Prostate gland (tissue), 2 donors: ENCODE results near the gene DLEC1. TPM values are rescaled to one million over a fixed set of nuclear protein-coding genes. Genes with fewer than 3 reads are reported as not detected.

Experiments used
- DNase-seq: peaks from one replicate; pipeline ENCODE4 v3.0.0-alpha.2; 2019; ENCODE audit warnings: low spot score
- H3K27ac ChIP-seq, 2 donors: fragments of 200-600 bp; sonication (generic); 2 replicates each; pipeline ENCODE4 v1.5.1; 2017 to 2019
- H3K27me3 ChIP-seq: fragments of 200-600 bp; sonication (generic); replicated peaks from 2 replicates; pipeline ENCODE4 v1.5.1; 2019; ENCODE audit not compliant: insufficient read depth
- H3K36me3 ChIP-seq, 2 donors: fragments of 200-600 bp; sonication (generic); 1 replicate in 1 of 2; 2 replicates in 1 of 2; pipeline versions ENCODE4 v1.5.1 to v1.8.1; 2017 to 2019
- H3K4me1 ChIP-seq: fragments of 200-600 bp; sonication (generic); replicated peaks from 2 replicates; pipeline ENCODE4 v1.5.1; 2019
- H3K4me3 ChIP-seq, 2 donors: fragments of 200-600 bp; sonication (generic); 2 replicates each; pipeline ENCODE4 v1.5.1; 2017 to 2019
- H3K9me3 ChIP-seq: fragments of 200-600 bp; sonication (generic); 2 replicates; pipeline ENCODE4 v1.5.1; 2017
- CTCF ChIP-seq, 4 experiments: fragments of 200-600 bp in 2 of 4; fragments of 450-650 bp in 2 of 4; sonication (generic) in 2 of 4; IDR thresholded peaks; 1 replicate in 3 of 4; 2 replicates in 1 of 4; pipeline ENCODE4 v1.5.1; 2016 to 2019; ENCODE audit warnings: antibody characterized with exemption in 4 of 4, mild to moderate bottlenecking in 2 of 4, moderate library complexity in 2 of 4
- POLR2A ChIP-seq: fragments of 450-650 bp; IDR thresholded peaks from one replicate; pipeline ENCODE4 v1.6.1; 2016; ENCODE audit warnings: antibody characterized with exemption, mild to moderate bottlenecking
- POLR2AphosphoS5 ChIP-seq: sonication (generic); formaldehyde crosslinking; IDR thresholded peaks from one replicate; pipeline ENCODE4 v1.6.1; 2017; ENCODE audit warnings: antibody characterized with exemption
- WGBS: methylation state at CpG from one replicate; pipeline ENCODE4 v1.1.5; 2018; 5-methylcytosine and 5-hydroxymethylcytosine counted together
- intact Hi-C: fragments of 100-400 bp; cut with DNase I; formaldehyde crosslinking; loops from one replicate; pipeline ENCODE4 v1.14.2; 2022
- total RNA-seq, 2 donors: library from RNA; depleted of rRNA; stranded (reverse); fragments of >200 nt; gene quantifications; one replicate each; pipeline ENCODE4 v1.1.0, GENCODE V29; 2016

DLEC1 gene
- total RNA-seq, 2 donors from 2014 or later: 0.32 to 13.1 TPM

- no peaks in the 10 kb centered on the region for H3K9me3 ChIP-seq
- TF ChIP-seq CTCF (IDR thresholded peaks at IDR 0.05) (no peak), POLR2A (no peak), POLR2AphosphoS5 (no peak)
- no peak overlapping the region for H3K27ac ChIP-seq
- no peaks in the 10 kb centered on the region for H3K27me3 ChIP-seq
- intact Hi-C loops: no loop called here
- H3K36me3 ChIP-seq: no peaks in the 10 kb centered on the region
- H3K4me3 ChIP-seq: no peak overlapping the region
- no peaks in the 10 kb centered on the region for H3K4me1 ChIP-seq
- no peak for DNase-seq
- 74% methylated on average over 2 of the region's 2 CpGs for WGBS
Observed at GRCh38 chr3:38154033-38154494, 115.1 kb downstream of the DLEC1 start.

GRCh38 chr3:38154625-38155255 is 115.7 kb downstream of the DLEC1 start:
- no peak for DNase-seq
- H3K36me3 ChIP-seq: no peaks in the 10 kb centered on the region
- TF ChIP-seq CTCF (IDR thresholded peaks at IDR 0.05) (no peak), POLR2AphosphoS5 (no peak), POLR2A (no peak)
- intact Hi-C loops: no loop called here
- no peak overlapping the region for H3K27ac ChIP-seq
- H3K4me3 ChIP-seq: no peak overlapping the region
- no peaks in the 10 kb centered on the region for H3K9me3 ChIP-seq
- no peaks in the 10 kb centered on the region for H3K27me3 ChIP-seq
- WGBS: 56% methylated on average over 2 of the region's 2 CpGs
- no peaks in the 10 kb centered on the region for H3K4me1 ChIP-seq

- H3K36me3 ChIP-seq: no peaks in the 10 kb centered on the region
- H3K4me1 ChIP-seq: no peaks in the 10 kb centered on the region
- TF ChIP-seq POLR2AphosphoS5 (no peak), CTCF (IDR thresholded peaks at IDR 0.05) (no peak), POLR2A (no peak)
- no peak overlapping the region for H3K4me3 ChIP-seq
- H3K27me3 ChIP-seq: no peaks in the 10 kb centered on the region
- DNase-seq: no peak
- no peaks in the 10 kb centered on the region for H3K9me3 ChIP-seq
- WGBS: 93% methylated on average over 2 of the region's 2 CpGs
- intact Hi-C loops: no loop called here
- no peak overlapping the region for H3K27ac ChIP-seq
Observed at GRCh38 chr3:38155825-38156224, 116.8 kb downstream of the DLEC1 start.

- Histone ChIP-seq H3K9me3 (no peaks in the 10 kb centered on the region), H3K27ac (no peak overlapping the region), H3K27me3 (no peaks in the 10 kb centered on the region), H3K4me3 (no peak overlapping the region), H3K36me3 (no peaks in the 10 kb centered on the region), H3K4me1 (no peaks in the 10 kb centered on the region)
- 87% methylated on average over 2 of the region's 2 CpGs for WGBS
- no peak for DNase-seq
- intact Hi-C loops: no loop called here
- TF ChIP-seq CTCF (IDR thresholded peaks at IDR 0.05): no peak
- no peak for TF ChIP-seq POLR2AphosphoS5
- no peak for TF ChIP-seq POLR2A
Observed at GRCh38 chr3:38157117-38157516, 118.1 kb downstream of the DLEC1 start.

GRCh38 chr3:38157595-38157994 is 118.6 kb downstream of the DLEC1 start:
- H3K27ac ChIP-seq: no peak overlapping the region
- H3K4me3 ChIP-seq: no peak overlapping the region
- TF ChIP-seq POLR2AphosphoS5 (no peak), POLR2A (no peak), CTCF (IDR thresholded peaks at IDR 0.05) (no peak)
- no peaks in the 10 kb centered on the region for H3K4me1 ChIP-seq
- H3K36me3 ChIP-seq: no peaks in the 10 kb centered on the region
- H3K27me3 ChIP-seq: no peaks in the 10 kb centered on the region
- H3K9me3 ChIP-seq: no peaks in the 10 kb centered on the region
- 46% methylated on average over 3 of the region's 3 CpGs for WGBS
- no peak for DNase-seq
- intact Hi-C loops: no loop called here
